ENCODE measurements around the gene VPREB3.
A peak's percentile ranks its signal among the peaks of the same experiment; 100 is the strongest.

The VPREB3 gene

GRCh38 chr22:23722160-23722559 is 32.1 kb downstream of the VPREB3 start:
- DNase-seq: no peak

GRCh38 chr22:23720855-23721254 is 33.4 kb downstream of the VPREB3 start:
- DNase-seq: no peak

- DNase-seq: no peak
Measured at GRCh38 chr22:23718371-23719165, 35.7 kb downstream of the VPREB3 start.

- DNase-seq: peak; percentile 84
Measured at GRCh38 chr22:23716811-23717801, 37.1 kb downstream of the VPREB3 start.

GRCh38 chr22:23715806-23716375 is 38.3 kb downstream of the VPREB3 start:
- no peak for DNase-seq

GRCh38 chr22:23714596-23715578 is 39.3 kb downstream of the VPREB3 start:
- DNase-seq: no peak

- DNase-seq: no peak
Measured at GRCh38 chr22:23713696-23714595, 40.3 kb downstream of the VPREB3 start.

GRCh38 chr22:23712256-23712655 is 42.0 kb downstream of the VPREB3 start:
- no peak for DNase-seq

- no peak for DNase-seq
Measured at GRCh38 chr22:23709107-23709506, 45.1 kb downstream of the VPREB3 start.

- no peak for DNase-seq
Measured at GRCh38 chr22:23708270-23708669, 46.0 kb downstream of the VPREB3 start.

- no peak for DNase-seq
Measured at GRCh38 chr22:23705358-23705757, 48.9 kb downstream of the VPREB3 start.

- DNase-seq: no peak
Measured at GRCh38 chr22:23704829-23705228, 49.4 kb downstream of the VPREB3 start.

- DNase-seq: no peak
Measured at GRCh38 chr22:23704062-23704461, 50.2 kb downstream of the VPREB3 start.

Measured in NCI-H1105 (cell line).